GM19025 (cell line): ENCODE data around the gene PRODH2.

Source experiments
- ATAC-seq: cut with Tn5 transposase; IDR thresholded peaks from one replicate; pipeline ENCODE4 v1.9.1; 2021; ENCODE audit warnings: mild to moderate bottlenecking, low read depth, moderate library complexity; ENCODE audit not compliant: unreplicated experiment

The PRODH2 gene

DNA sequence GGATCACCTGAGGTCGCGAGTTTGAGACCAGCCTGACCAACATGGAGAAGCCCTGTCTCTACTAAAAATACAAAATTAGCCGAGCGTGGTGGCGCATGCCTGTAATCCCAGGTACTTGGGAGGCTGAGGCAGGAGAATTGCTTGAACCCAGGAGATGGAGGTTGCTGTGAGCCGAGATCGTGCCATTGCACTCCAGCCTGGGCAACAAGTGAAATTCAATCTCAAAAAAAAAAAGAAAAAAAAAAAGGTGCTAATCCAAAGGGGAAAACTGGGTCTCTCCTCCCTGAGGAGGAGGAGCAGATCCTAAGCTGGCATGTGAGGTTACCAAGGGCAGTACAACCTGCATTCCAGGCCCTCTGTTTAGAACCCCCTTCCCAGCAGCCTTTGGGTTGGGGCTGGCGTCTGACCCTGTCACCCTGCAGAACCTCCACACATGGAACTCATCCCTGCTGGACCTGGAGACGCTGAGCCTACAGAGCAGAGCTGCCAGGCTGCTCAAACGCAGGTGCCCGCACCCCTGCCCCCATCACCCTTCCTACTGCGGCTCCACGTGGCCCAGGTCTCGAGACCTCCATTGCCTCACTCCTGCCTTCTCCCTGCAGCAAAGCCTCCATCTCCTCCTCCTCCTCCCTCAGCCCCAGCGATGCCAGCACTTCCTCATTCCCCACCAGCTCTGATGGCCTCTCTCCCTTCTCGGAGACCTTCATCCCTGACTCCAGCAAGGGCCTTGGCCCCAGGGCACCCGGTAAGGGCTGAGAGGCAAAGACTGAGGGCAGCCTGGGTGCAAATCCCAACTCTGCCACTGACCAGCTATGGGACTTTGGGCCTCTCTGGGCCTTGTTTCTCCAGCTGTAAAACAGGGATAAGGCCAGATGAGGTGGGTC, 48.0 kb downstream of the PRODH2 start:
- ATAC-seq: no peak

- no peak for ATAC-seq
Measured at GRCh38 chr19:35760711-35761349, 51.8 kb downstream of the PRODH2 start.

GRCh38 chr19:35759697-35760096, 52.9 kb downstream of the PRODH2 start:
- ATAC-seq: no peak

GRCh38 chr19:35757749-35758608, 54.7 kb downstream of the PRODH2 start, which contains the start of gene PROSER3:
Gene PROSER3 (plus strand): TSS chr19:35758176. CDS start chr19:35758216, 40 bp downstream.
- ATAC-seq: peak; percentile 93

DNA sequence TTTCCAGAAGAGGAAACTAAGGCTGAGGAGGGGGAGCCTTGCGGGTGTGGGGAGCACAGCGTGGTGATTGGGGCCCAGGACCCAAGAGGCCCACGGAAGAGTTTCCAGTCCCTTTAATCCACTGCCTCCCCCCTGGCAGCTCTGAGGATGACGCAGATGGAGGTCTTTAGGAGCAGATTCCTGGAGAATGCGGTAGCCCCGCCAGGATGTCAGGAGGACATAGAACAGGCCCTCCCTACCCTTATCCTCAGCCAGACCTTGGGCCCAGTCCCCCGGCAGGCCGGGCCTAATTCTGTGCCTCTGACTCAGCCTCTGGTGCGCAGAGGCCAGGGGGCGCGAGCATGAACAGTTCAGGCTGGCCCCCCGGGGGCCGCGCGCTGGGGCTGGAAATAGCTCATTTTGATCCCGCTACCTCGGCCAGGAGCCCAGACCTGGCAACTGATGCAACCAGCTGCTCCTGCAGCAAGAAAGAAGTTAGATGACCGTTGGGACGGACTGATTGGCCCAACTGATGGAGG, 55.4 kb downstream of the PRODH2 start:
- ATAC-seq: no peak

- no peak for ATAC-seq
Measured at GRCh38 chr19:35756377-35757230, 56.0 kb downstream of the PRODH2 start, which contains the start of gene HSPB6. Gene HSPB6 (minus strand): TSS chr19:35757029. CDS start chr19:35757008, 21 bp downstream.

DNA sequence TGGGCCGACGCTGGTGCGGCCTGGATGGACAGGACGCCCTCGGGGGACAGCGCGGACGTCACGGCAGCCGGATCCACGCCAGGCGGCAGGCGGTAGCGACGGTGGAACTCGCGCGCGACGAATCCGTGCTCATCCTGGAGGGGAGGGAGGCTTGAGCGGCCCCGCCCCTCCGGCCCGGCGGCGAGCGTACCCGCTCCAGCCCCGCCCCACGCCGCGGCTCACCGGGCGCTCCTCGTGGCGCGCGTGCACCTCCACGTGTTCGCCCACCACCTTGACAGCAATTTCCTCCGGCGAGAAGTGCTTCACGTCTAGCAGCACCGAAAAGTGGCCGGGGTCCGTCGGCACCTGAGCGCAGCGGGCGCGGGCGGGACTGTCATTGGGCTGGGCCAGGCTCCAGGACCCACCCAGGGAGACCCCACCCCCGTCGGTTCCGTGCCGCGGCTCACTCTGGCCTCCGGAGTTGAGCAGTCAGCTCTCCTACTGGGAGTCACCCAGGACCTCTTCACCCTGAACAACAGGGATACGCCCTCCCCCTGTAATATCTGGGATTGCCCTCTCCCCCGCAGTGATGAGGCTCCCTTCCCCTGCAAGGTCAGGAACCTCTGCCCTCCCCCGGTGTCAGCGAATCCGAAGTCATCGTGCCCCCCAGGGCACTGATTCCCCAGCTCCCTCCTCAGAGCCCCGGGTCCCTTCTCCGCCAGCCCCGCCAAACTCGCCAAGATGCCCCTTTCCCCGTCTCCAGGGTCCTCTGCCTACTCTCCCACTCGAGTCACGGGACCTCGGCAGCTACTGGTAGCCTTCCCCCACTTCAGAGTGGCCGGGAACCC, 56.9 kb downstream of the PRODH2 start:
- no peak for ATAC-seq

- no peak for ATAC-seq
Measured at GRCh38 chr19:35755131-35755549, 57.5 kb downstream of the PRODH2 start.

- ATAC-seq: no peak
Measured at GRCh38 chr19:35754370-35755130, 58.1 kb downstream of the PRODH2 start.

DNA sequence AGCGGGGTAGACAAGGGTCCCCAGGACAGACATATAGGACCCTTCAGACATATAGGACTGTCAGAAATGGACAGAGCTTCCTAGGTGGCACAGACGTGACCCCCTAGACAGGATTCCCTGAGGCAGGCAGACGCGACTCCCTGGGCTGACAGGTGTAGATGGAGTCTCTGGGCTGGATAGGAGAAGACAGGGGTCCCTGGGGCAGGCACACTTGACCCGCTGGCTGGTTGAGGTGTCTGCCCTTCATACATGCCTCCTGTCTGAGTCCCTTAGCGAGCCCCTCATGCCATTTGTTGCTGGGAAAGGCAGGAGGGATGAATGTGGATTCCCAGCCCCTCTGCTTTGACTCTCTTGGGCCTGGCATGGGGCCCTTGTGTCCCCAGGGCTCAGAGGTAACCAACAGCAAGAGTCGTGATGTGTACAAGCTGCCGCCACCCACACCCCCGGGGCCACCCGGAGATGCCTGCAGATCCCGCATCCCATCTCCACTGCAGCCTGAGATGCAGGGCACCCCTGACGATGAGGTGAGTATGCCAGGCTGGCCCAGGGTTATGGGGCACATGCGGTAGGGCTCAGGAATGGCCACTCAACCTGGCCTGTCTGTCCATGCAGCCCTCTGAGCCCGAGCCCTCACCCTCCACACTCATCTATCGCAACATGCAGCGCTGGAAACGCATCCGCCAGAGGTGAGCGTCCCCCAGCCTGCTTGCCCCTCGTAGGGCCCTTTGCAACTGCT, 58.8 kb downstream of the PRODH2 start:
- ATAC-seq: no peak

GRCh38 chr19:35752746-35753350, 59.8 kb downstream of the PRODH2 start:
- no peak for ATAC-seq

DNA sequence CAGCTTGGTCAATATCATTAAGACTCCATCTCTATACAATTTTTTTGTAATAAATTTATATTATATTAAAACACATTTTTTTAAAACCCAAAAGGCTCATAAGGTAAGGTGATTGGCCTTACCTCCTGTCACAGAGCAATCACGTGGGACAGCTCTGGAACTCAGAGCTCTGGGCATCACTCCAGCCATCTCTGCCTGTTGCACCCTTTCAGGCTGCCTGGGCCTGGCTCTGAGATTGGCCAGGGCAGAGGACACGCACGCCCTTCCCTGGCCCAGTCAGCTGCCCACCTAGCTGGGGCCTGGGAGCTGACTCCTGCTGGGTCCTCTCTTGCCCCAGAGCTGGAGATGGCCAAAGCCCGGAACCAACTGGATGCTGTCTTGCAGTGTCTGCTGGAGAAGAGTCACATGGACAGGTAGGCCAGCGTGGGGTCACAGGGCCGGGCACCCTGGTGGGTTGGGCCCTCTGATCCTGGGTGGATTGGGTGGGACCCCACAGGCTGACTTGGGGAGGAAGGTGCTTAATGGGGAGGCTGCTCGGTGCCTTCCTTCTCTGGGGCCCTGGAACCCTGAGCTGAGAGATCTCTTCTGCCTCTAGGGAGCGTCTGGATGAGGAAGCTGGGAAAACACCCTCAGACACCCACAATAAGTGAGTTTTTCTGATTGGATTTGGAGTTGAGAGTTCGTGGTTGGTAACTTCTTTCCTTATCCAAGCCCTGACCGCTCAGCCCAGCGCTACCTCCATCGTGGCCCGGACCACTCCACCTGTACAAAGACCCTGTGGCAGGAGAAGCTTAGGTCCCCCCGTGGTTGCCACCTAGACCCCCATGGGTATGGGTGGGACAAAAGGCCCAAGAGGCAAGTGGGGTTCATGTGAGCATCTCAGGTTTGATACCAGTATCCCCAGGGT, 60.6 kb downstream of the PRODH2 start:
- no peak for ATAC-seq

- no peak for ATAC-seq
Measured at GRCh38 chr19:35750167-35750566, 62.5 kb downstream of the PRODH2 start.
